Bronchial epithelial cell (primary cell): ENCODE results near the gene VTCN1. TPM values are rescaled to one million over a fixed set of nuclear protein-coding genes. Genes with fewer than 3 reads are reported as not detected.

Experiments used
- DNase-seq: peaks from one replicate; pipeline ENCODE4 v3.0.0-alpha.2; 2010; ENCODE audit warnings: low read depth
- FAIRE-seq: peaks from 2 replicates; lab custom pipeline; 2011; peaks lifted over from hg19 to GRCh38; lab: Jason Lieb, UNC
- H3K27me3 ChIP-seq: 2 replicates; pipeline ENCODE4 v1.5.1; 2011; ENCODE audit warnings: low read length; ENCODE audit not compliant: control insufficient read depth, insufficient read depth
- H3K36me3 ChIP-seq: 2 replicates; pipeline ENCODE4 v1.5.1; 2011; ENCODE audit warnings: low read length; ENCODE audit not compliant: control insufficient read depth, insufficient read depth
- H3K4me3 ChIP-seq: 2 replicates; pipeline ENCODE4 v1.5.1; 2011; ENCODE audit warnings: mild to moderate bottlenecking, low read depth, low read length, control low read depth
- total RNA-seq: library from RNA; depleted of rRNA; stranded (reverse); fragments of >200 nt; gene quantifications from 2 replicates; pipeline ENCODE4 v1.2.1, GENCODE V29; 2014
- TF ChIP-seq, protein P1 (sequence below): IDR thresholded peaks from 2 replicates; pipeline ENCODE4 v1.5.1; 2011; ENCODE audit warnings: mild to moderate bottlenecking, moderate library complexity, low read length, control low read depth, inconsistent platforms; ENCODE audit not compliant: insufficient read depth, severe bottlenecking

Gene VTCN1
- total RNA-seq, 1 donor from 2014 or later: 0.26 TPM

DNA sequence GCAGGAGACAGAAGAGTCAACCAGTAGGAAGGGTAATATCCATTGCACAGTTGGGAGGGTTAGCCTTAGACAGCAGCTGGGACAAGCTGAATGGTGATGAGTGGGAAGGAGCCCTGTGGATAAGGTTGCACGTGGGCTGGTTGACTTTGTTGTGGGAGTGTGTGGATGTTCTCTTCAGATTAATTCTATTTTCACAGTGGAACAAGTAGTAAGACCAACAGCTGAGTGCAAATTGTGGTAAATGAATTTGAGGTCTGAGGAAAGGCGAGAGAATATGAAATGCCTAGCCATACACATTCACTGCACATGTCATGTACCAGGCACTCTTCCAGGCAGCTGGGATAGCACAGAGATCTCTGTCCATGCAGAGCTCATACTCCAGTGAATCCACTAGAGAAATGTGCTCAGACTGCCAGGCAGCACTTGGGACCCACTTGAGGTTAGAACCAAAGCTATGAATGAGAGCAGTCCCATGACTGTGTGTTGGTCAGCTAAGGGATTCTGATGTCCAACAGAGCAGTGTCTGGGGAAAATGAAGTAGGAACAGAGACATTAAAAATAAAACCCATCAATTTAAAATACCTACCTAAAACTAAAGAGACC, 25.2 kb upstream of the VTCN1 start:
- TF ChIP-seq, protein P1, sequence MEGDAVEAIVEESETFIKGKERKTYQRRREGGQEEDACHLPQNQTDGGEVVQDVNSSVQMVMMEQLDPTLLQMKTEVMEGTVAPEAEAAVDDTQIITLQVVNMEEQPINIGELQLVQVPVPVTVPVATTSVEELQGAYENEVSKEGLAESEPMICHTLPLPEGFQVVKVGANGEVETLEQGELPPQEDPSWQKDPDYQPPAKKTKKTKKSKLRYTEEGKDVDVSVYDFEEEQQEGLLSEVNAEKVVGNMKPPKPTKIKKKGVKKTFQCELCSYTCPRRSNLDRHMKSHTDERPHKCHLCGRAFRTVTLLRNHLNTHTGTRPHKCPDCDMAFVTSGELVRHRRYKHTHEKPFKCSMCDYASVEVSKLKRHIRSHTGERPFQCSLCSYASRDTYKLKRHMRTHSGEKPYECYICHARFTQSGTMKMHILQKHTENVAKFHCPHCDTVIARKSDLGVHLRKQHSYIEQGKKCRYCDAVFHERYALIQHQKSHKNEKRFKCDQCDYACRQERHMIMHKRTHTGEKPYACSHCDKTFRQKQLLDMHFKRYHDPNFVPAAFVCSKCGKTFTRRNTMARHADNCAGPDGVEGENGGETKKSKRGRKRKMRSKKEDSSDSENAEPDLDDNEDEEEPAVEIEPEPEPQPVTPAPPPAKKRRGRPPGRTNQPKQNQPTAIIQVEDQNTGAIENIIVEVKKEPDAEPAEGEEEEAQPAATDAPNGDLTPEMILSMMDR: no peak
- Histone ChIP-seq H3K4me3 (no peak overlapping the region), H3K27me3 (no peaks in the 10 kb centered on the region), H3K36me3 (no peaks in the 10 kb centered on the region)
- FAIRE-seq (peak; percentile 52), DNase-seq (no peak)

DNA sequence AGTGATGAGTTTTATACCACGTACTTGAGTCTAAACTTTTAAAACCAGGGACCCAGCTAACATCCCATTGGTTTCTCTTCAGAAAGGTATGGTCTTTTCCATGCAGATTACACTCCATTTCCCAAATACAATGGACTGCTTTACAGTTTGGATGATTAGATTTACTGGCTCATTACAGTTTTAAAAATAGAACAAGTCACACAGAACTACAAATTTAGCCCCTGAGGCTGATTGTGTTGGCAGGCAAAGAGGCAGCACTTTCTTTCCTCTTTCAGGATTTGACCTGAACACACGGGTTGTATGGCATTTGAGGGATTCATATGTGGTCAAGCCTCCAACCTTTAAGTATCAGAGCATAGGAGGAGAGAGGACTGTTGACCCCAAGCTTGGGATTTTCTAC, 21.8 kb upstream of the VTCN1 start:
- Histone ChIP-seq H3K36me3 (no peaks in the 10 kb centered on the region), H3K4me3 (no peak overlapping the region), H3K27me3 (no peaks in the 10 kb centered on the region)
- TF ChIP-seq, protein P1: no peak
- FAIRE-seq: no peak
- DNase-seq: no peak

DNA sequence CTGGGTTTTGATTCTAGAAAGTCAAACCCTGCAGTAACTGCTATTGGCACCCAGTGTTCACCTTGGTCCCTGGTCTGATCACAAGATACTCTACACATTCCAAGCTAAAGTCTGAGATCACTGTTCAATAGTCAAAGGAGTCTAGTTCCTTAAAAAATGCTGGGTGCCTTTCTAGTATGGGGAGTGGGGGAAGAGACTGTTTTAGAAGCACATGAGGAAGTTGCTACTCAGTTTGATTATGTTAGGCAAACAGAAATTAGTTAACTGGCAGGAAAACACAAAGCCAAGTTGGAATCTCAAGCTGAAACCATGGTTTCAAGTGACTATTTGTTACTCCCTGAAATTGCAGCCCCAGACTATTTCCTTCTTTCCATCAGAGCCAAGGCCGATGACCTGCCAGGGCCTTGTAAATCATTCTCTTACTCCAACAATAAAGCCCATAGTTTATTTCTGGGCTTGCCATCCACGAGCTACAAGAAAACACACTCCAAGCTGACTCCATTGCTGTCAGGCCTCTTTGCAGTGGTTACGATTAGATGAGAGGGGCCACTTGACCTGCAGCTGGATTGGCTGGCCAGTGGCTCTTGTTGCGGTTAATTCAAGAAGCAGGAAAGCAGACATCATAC, 21.1 kb upstream of the VTCN1 start:
- Histone ChIP-seq H3K36me3 (no peaks in the 10 kb centered on the region), H3K4me3 (no peak overlapping the region), H3K27me3 (no peaks in the 10 kb centered on the region)
- FAIRE-seq (no peak), DNase-seq (no peak)
- TF ChIP-seq, protein P1: no peak

DNA sequence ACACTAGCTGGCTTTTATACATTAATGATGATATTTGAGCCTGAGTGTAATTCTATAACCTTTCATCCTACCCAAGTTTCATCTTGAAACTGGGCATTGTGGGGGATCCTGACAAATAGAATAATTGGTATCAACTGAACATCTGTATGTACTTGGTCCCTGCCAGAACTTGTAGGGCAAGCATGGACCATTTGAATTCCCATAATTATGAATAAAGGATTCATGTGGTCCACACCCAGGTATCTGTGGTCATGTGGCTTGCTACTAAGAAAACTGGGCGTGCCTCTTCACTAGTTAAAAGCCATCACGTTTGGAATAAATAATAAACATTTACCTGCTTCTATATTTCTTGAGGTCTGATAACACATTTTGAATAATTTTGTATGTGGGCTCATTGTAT, 20.6 kb upstream of the VTCN1 start:
- no peaks in the 10 kb centered on the region for H3K27me3 ChIP-seq
- no peaks in the 10 kb centered on the region for H3K36me3 ChIP-seq
- TF ChIP-seq, protein P1: no peak
- FAIRE-seq (no peak), DNase-seq (peak; percentile 31)
- H3K4me3 ChIP-seq: no peak overlapping the region

DNA sequence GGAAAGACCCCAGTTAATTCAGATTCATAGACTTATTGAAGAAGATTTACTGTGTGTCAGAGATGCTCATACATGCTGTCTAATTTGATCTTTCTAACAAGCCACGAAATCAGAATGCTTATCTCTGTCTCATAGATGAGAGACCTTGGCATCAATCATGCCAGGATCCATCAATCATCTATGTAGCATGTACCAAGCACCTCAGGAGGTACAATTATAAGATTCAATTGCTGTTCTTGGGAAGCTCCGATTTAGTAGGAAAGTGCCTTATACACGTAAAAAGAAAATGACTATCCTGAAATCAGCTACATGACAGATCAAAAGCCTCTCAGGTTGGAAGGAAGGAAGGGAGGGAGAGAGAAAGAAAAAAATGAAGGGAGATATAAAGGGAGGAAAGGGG, 18.5 kb upstream of the VTCN1 start:
- H3K36me3 ChIP-seq: no peaks in the 10 kb centered on the region
- TF ChIP-seq, protein P1: no peak
- no peak for DNase-seq
- no peak overlapping the region for H3K4me3 ChIP-seq
- no peaks in the 10 kb centered on the region for H3K27me3 ChIP-seq
- no peak for FAIRE-seq
